Measurements from ENCODE around the gene STKLD1.

Gene STKLD1

DNA sequence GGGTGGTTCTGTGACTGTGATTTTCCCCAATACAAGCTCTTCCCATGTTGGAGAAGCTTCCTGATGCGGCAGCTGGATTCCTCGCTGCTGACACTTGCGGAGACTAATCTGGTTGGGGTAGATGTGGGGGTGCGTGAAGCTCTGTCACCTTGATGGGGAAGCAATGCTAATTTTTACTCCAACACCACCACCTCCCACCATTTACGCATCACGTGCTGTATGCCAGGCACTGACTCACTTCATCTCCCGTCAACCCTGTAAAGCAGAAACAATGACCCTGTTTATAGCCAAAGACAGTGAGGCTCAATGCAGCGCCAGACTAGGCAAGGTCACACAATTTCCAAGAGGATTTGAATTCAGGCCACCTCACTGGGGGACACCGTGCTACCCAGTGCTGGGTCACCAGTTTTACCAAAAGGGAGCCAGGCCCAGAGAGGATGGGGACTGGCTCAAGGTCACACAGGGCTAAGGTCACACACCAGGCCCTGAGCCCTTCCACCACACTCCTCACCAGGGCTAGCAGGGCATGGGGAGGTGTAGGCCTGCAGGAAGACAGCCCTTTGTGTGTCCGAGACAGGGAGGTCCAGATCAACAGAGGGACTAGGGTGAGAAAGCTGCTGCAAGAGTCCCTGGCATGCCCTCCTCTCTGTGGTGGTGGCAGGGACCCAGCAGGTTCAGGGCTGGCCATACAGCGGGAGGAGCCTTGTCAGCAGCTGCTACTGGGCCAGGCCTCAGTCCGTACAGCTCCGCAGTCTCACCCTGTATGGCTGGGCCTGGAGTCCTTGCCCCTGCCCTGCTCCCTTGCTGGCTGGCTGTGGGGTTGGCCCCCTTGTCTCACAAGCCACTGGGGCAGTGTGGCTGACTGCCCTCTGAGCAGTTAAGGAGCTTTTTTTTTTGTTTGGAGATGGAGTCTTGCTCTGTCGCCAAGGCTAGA lies 3.3 kb downstream of the STKLD1 start:
- no peak for DNase-seq
- Histone ChIP-seq H3K9me2 (replicated peaks; ENCODE audit: insufficient read depth, low read length) (no peaks in the 10 kb centered on the region), H3F3A (ENCODE audit: insufficient read depth, low read length) (no peaks in the 10 kb centered on the region), H3K27ac (ENCODE audit: low read length) (no peak overlapping the region), H2AFZ (ENCODE audit: low read length) (no peak overlapping the region), H3K9me3 (replicated peaks; ENCODE audit: insufficient read depth, low read length) (no peaks in the 10 kb centered on the region), H3K27me3 (replicated peaks; ENCODE audit: insufficient read depth, low read length) (peaks cover 29% of the 10 kb centered on the region), H3K4me3 (ENCODE audit: low read length) (no peak overlapping the region), H3K79me2 (ENCODE audit: low read length) (peaks cover 13% of the 10 kb centered on the region), H3K4me1 (ENCODE audit: low read length) (no peaks in the 10 kb centered on the region), H3K4me2 (ENCODE audit: low read depth, low read length) (no peak overlapping the region), H4K20me1 (ENCODE audit: insufficient read depth, low read length) (no peaks in the 10 kb centered on the region), H3K9ac (ENCODE audit: low read length) (no peak overlapping the region), H3K36me3 (replicated peaks; ENCODE audit: insufficient read depth, low read length) (no peaks in the 10 kb centered on the region)
- TF ChIP-seq EZH2phosphoT487 (IDR thresholded peaks at IDR 0.05; ENCODE audit: low read length) (no peak), EZH2 (optimal IDR thresholded peaks at IDR 0.05; ENCODE audit: low read depth, low read length) (no peak)
- TF ChIP-seq, protein P1, sequence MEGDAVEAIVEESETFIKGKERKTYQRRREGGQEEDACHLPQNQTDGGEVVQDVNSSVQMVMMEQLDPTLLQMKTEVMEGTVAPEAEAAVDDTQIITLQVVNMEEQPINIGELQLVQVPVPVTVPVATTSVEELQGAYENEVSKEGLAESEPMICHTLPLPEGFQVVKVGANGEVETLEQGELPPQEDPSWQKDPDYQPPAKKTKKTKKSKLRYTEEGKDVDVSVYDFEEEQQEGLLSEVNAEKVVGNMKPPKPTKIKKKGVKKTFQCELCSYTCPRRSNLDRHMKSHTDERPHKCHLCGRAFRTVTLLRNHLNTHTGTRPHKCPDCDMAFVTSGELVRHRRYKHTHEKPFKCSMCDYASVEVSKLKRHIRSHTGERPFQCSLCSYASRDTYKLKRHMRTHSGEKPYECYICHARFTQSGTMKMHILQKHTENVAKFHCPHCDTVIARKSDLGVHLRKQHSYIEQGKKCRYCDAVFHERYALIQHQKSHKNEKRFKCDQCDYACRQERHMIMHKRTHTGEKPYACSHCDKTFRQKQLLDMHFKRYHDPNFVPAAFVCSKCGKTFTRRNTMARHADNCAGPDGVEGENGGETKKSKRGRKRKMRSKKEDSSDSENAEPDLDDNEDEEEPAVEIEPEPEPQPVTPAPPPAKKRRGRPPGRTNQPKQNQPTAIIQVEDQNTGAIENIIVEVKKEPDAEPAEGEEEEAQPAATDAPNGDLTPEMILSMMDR (IDR thresholded peaks at IDR 0.05; ENCODE audit: low read length), result no peak

DNA sequence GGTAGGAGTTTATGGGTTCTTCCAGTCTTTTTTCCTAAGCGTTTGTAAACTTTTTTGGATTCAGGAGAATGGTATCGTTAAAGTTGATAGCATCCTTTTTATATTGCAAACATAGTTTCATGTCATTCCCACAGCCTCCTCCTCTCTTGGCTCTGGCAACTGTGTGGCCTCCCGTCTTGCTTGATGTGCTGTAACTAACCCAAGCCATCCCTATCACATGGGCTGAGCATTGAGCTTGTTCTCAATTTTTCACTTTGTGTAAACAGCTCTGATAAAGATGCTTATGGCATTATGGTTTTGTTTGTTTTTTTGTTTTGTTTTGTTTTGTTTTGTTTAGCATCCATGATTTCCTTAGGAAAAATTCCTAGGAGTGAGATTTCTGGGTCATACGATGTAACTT lies 4.6 kb downstream of the STKLD1 start:
- TF ChIP-seq, protein P1 (IDR thresholded peaks at IDR 0.05; ENCODE audit: low read length), result no peak
- no peak for TF ChIP-seq EZH2 (optimal IDR thresholded peaks at IDR 0.05; ENCODE audit: low read depth, low read length)
- no peak for TF ChIP-seq EZH2phosphoT487 (IDR thresholded peaks at IDR 0.05; ENCODE audit: low read length)
- Histone ChIP-seq H3K36me3 (replicated peaks; ENCODE audit: insufficient read depth, low read length) (no peaks in the 10 kb centered on the region), H3K27me3 (replicated peaks; ENCODE audit: insufficient read depth, low read length) (peaks cover 42% of the 10 kb centered on the region), H3K27ac (ENCODE audit: low read length) (no peak overlapping the region), H3K9ac (ENCODE audit: low read length) (no peak overlapping the region), H3F3A (ENCODE audit: insufficient read depth, low read length) (no peaks in the 10 kb centered on the region), H3K79me2 (ENCODE audit: low read length) (no peaks in the 10 kb centered on the region), H2AFZ (ENCODE audit: low read length) (no peak overlapping the region), H3K9me2 (replicated peaks; ENCODE audit: insufficient read depth, low read length) (no peaks in the 10 kb centered on the region), H3K9me3 (replicated peaks; ENCODE audit: insufficient read depth, low read length) (no peaks in the 10 kb centered on the region), H4K20me1 (ENCODE audit: insufficient read depth, low read length) (no peaks in the 10 kb centered on the region), H3K4me3 (ENCODE audit: low read length) (no peak overlapping the region), H3K4me1 (ENCODE audit: low read length) (no peaks in the 10 kb centered on the region), H3K4me2 (ENCODE audit: low read depth, low read length) (no peak overlapping the region)
- DNase-seq, result no peak

DNA sequence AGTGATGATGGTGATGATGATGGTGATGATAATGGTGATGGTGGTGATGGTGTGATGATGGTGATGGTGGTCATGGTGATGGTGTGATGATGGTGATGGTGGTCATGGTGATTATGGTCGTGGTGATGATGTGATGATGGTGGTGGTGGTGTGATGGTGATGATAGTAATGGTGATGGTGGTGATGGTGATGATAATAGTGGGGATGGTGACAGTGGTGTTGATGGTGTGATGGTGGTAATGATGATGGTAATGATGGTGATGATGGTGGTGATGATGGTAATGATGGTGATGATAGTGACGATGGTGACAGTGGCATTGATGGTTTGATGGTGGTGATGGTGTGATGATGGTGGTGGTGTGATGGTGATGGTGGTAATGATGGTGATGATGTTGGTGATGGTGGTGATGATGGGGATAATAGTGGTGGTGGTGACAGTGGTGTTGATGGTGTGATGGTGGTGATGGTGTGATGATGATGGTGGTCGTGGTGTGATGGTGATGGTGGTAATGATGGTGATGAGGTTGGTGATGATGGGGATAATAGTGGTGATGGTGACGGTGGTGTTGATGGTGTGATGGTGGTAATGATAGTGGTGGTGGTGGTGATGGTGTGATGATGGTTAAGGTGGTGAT lies 6.5 kb downstream of the STKLD1 start:
- H3K9me2 ChIP-seq (replicated peaks; ENCODE audit: insufficient read depth, low read length), result no peaks in the 10 kb centered on the region
- peaks cover 46% of the 10 kb centered on the region for H3K27me3 ChIP-seq (replicated peaks; ENCODE audit: insufficient read depth, low read length)
- H3K79me2 ChIP-seq (ENCODE audit: low read length), result no peaks in the 10 kb centered on the region
- no peak overlapping the region for H3K27ac ChIP-seq (ENCODE audit: low read length)
- H3K4me2 ChIP-seq (ENCODE audit: low read depth, low read length), result no peak overlapping the region
- H3K4me1 ChIP-seq (ENCODE audit: low read length), result no peaks in the 10 kb centered on the region
- H3F3A ChIP-seq (ENCODE audit: insufficient read depth, low read length), result no peaks in the 10 kb centered on the region
- no peak overlapping the region for H3K4me3 ChIP-seq (ENCODE audit: low read length)
- no peak for TF ChIP-seq EZH2phosphoT487 (IDR thresholded peaks at IDR 0.05; ENCODE audit: low read length)
- no peak for TF ChIP-seq EZH2 (optimal IDR thresholded peaks at IDR 0.05; ENCODE audit: low read depth, low read length)
- TF ChIP-seq, protein P1 (IDR thresholded peaks at IDR 0.05; ENCODE audit: low read length), result no peak
- no peaks in the 10 kb centered on the region for H3K9me3 ChIP-seq (replicated peaks; ENCODE audit: insufficient read depth, low read length)
- H3K36me3 ChIP-seq (replicated peaks; ENCODE audit: insufficient read depth, low read length), result no peaks in the 10 kb centered on the region
- H4K20me1 ChIP-seq (ENCODE audit: insufficient read depth, low read length), result no peaks in the 10 kb centered on the region
- H3K9ac ChIP-seq (ENCODE audit: low read length), result no peak overlapping the region
- no peak for DNase-seq
- H2AFZ ChIP-seq (ENCODE audit: low read length), result no peak overlapping the region

Data from MM.1S (cell line).